ENCODE results near the gene RPL39.

DNA sequence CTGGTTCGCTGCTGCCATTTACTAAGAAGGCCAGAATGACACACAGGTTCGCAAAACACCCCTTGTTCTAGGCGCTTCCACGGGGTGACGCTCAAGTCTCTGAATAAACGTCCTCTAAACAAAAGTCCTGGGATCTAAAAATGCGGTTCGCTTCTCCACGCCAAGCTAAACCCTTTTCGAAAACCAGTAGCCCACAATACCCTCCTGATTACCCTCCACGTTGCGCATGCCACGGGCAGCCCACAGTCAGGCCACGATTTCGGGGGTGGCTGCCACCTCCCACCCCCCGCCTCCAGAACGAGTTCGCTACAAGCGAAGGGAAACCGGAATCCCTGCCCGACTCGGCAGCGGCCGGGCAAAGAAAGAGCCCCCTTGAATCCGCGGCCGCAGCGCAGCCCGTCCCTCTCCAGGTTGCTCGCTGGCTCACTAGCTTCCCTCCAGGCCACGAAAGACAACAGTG is 423 bp downstream of the RPL39 start:
- no peak for TF ChIP-seq CTCF (IDR thresholded peaks at IDR 0.05)
- no peak for TF ChIP-seq POLR2A (IDR thresholded peaks at IDR 0.05)
- TF ChIP-seq EP300 (IDR thresholded peaks at IDR 0.05): no peak
